ENCODE data around the gene DOCK8.

Gene DOCK8

DNA sequence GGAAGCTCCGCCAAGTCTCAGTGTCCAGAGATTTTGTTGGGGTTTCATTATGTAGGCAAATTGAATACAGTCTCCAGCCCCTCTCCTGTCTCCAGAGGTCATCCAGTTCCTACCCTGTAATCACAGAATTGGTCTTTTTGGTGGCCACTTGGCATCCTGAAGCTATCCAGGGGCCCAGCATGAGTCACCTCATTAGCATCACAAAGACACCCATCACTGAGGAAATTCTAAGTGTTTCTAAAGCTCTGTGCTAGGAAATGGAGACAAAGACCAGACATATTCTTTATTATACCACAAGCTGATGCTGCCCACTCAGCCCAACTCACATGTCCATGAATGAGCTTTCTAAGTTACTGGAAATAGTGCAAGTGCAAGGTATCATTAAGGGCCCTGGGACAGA lies 229.9 kb downstream of the DOCK8 start:
- peaks cover 81% of the 10 kb centered on the region for H3K36me3 Mint-ChIP-seq (ENCODE audit: low read depth)

DNA sequence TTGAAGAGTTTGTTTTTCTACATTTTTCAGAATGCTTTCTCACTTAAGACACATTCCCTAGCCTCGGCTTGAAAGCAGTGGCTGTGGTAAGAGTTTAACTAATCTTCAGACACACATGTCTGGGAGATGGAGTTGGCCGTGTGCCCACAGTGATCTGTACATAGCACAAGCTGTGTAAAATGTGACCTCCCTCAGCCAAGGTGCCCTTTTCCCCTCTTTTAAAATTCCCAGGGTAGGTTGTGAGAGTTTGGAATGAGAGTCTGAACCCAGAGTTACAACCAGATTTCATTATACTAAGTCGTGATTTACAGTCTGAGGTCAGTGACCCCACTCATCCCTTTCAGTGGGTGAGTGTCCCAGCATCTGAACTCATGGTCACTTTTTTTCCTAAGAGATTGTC lies 230.4 kb downstream of the DOCK8 start:
- Mint-ChIP-seq H3K9me3 (no peaks in the 10 kb centered on the region), H3K27me3 (no peaks in the 10 kb centered on the region), H3K36me3 (ENCODE audit: low read depth) (peaks cover 84% of the 10 kb centered on the region), H3K27ac (peak overlapping the region; percentile 14), H3K4me3 (no peak overlapping the region), H3K4me1 (ENCODE audit: low read depth) (peaks cover 22% of the 10 kb centered on the region)

More for the DNA sequence above, 229.9 kb downstream of the DOCK8 start:
- Mint-ChIP-seq H3K4me1 (ENCODE audit: low read depth) (peaks cover 22% of the 10 kb centered on the region), H3K27ac (no peak overlapping the region), H3K4me3 (no peak overlapping the region), H3K9me3 (no peaks in the 10 kb centered on the region), H3K27me3 (no peaks in the 10 kb centered on the region)

DNA sequence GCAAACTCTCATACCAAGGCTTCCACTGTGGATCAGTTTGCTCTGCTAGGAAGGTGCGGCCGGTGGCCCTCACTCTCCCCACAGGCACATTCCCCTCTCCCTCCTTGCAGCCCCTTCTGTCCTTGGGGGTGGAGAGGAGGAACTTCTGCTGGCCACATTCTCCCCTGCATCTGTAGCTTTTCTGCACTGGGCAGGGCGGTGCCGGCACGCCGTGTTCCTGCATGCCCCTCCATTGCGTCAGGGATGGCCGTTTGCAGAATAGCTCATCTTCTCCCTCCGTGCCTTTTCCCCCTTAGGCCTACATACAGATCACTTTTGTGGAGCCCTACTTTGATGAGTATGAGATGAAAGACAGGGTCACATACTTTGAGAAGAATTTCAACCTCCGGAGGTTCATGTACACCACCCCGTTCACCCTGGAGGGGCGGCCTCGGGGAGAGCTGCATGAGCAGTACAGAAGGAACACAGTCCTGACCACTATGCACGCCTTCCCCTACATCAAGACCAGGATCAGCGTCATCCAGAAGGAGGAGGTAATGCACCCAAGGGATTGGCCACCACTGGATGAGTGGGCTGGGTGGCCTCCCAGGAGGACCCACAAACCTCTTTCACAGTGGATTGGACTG lies 231.5 kb downstream of the DOCK8 start:
- no peaks in the 10 kb centered on the region for H3K27me3 Mint-ChIP-seq
- H3K4me1 Mint-ChIP-seq (ENCODE audit: low read depth) = peaks cover 27% of the 10 kb centered on the region
- H3K27ac Mint-ChIP-seq = no peak overlapping the region

DNA sequence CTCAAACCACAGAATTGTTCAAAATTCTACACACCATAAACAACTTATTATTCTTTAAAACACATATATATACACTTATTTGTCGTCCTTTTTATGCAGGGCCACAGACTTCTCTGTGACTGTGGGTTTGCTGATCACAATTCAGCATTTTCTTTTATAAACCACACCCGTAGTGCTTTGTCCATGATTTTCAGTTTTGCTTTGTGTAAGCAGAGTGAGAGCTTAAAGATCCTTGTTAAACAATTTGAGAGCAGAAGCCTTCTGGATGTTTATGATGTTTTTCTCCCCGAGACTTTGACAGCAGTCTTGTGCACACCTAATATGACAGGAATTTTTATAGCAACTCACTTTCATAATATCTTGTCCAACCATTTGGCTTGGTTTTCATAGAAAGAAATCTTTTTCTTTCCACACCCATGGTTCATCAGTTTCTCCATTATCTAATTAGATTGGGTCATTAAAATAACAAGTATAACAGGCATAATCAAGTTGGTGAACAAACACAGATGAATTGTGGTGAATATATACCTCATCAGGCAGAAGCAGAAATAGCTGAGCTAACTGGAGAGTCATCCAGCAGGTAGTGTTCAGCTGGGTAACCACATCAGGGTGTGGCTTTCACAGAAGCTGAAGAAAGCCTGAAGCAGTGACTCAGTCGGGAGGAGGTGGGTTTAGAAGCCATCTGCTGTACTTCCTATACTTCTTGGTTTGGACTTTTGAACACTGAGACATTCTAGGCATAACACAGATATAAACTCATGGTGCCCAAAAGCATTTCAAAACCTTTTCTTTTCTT lies 232.8 kb downstream of the DOCK8 start:
- H3K27me3 Mint-ChIP-seq = no peaks in the 10 kb centered on the region
- H3K4me3 Mint-ChIP-seq = no peak overlapping the region
- H3K36me3 Mint-ChIP-seq (ENCODE audit: low read depth) = peaks cover 75% of the 10 kb centered on the region
- H3K9me3 Mint-ChIP-seq = no peaks in the 10 kb centered on the region
- H3K4me1 Mint-ChIP-seq (ENCODE audit: low read depth) = peaks cover 27% of the 10 kb centered on the region
- peak overlapping the region; percentile 53 for H3K27ac Mint-ChIP-seq

More for the DNA sequence above, 231.5 kb downstream of the DOCK8 start:
- Mint-ChIP-seq H3K4me3 (no peak overlapping the region), H3K9me3 (no peaks in the 10 kb centered on the region), H3K36me3 (ENCODE audit: low read depth) (peaks cover 81% of the 10 kb centered on the region)

DNA sequence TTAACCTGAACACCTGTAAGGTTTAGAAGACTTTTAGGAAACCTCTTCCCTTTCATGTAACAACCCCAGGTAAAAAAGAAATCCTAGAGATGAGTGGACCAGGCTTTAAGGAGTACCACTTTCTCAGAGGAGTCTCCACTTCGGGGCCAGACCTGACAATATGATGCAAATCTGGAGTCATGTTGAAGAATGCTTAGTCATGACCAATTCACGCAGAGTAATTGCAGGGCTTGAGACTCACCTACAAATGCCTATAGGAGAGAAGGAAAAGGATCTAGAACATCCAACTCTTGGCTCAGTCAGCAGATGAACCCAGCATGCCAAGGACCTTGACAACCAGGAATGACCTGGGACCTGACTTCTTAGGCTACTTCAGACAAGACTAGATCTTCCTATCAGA lies 235.4 kb downstream of the DOCK8 start:
- no peaks in the 10 kb centered on the region for H3K9me3 Mint-ChIP-seq
- H3K27ac Mint-ChIP-seq = peak overlapping the region; percentile 41
- H3K4me3 Mint-ChIP-seq = no peak overlapping the region
- H3K4me1 Mint-ChIP-seq (ENCODE audit: low read depth) = peaks cover 22% of the 10 kb centered on the region
- H3K27me3 Mint-ChIP-seq = no peaks in the 10 kb centered on the region
- peaks cover 68% of the 10 kb centered on the region for H3K36me3 Mint-ChIP-seq (ENCODE audit: low read depth)

DNA sequence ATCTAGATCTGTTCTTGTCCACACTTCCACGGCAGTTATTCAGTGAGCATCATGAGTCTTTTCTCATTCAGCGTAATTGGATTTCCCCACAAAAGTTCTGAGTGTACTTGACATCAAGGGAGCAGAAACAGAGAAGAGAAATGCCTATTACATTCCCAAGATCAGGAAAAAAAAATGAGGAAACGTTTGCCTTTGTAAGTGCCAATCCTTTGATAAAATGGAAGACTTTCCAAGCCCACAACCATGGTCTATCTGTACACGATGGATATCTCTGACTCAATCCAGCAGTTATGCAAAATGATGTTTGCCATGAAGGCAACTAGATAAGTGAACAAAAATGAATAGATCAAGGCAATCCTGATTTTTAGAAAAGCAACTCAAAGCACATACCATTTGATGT lies 235.9 kb downstream of the DOCK8 start:
- H3K27me3 Mint-ChIP-seq = no peaks in the 10 kb centered on the region
- H3K27ac Mint-ChIP-seq = peak overlapping the region; percentile 41
- no peak overlapping the region for H3K4me3 Mint-ChIP-seq
- H3K36me3 Mint-ChIP-seq (ENCODE audit: low read depth) = peaks cover 63% of the 10 kb centered on the region
- H3K9me3 Mint-ChIP-seq = no peaks in the 10 kb centered on the region
- peaks cover 22% of the 10 kb centered on the region for H3K4me1 Mint-ChIP-seq (ENCODE audit: low read depth)

DNA sequence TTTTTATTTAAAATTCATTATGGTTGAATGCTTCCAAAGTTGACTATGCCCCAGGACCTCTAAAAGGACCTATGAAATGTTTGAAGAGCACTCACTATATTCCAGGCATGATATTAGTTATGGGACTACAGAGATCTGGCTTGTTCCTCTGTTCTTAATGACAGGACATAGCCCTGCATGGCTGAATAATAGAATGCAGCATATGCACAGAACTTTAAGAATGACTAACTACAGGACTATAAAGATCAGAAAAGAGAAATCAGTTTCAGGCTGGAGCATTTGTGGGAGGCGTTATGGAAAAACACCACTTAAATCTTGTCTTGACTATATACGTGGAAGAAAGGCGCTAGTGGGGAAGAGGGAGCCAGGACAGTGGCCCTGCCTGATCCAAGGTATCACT lies 239.2 kb downstream of the DOCK8 start:
- no peak overlapping the region for H3K27ac Mint-ChIP-seq
- H3K27me3 Mint-ChIP-seq = no peaks in the 10 kb centered on the region
- H3K36me3 Mint-ChIP-seq (ENCODE audit: low read depth) = peaks cover 70% of the 10 kb centered on the region
- H3K9me3 Mint-ChIP-seq = no peaks in the 10 kb centered on the region
- no peak overlapping the region for H3K4me3 Mint-ChIP-seq
- peaks cover 13% of the 10 kb centered on the region for H3K4me1 Mint-ChIP-seq (ENCODE audit: low read depth)

DNA sequence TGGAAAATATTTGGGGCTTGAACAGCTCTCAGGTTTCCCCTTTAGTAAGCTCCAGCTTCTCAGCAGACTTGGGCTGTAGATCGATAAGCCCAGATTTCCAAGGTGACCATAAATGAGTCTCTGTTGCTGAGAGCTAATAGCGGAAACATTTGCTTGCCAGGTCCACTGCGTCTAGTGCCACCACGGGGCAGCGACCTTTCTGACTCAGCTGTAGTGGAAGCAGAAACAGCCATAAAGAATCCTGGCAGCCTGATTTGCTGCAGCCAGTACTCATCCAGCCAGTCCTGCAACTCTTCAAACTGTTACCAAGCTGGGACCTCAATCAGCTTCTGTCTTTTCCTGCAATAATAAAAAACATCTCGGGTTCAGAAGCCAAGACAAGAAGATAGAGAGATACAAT lies 241.7 kb downstream of the DOCK8 start:
- Mint-ChIP-seq H3K27me3 (no peaks in the 10 kb centered on the region), H3K9me3 (no peaks in the 10 kb centered on the region), H3K36me3 (ENCODE audit: low read depth) (peaks cover 63% of the 10 kb centered on the region), H3K4me3 (no peak overlapping the region), H3K4me1 (ENCODE audit: low read depth) (peaks cover 22% of the 10 kb centered on the region), H3K27ac (no peak overlapping the region)

DNA sequence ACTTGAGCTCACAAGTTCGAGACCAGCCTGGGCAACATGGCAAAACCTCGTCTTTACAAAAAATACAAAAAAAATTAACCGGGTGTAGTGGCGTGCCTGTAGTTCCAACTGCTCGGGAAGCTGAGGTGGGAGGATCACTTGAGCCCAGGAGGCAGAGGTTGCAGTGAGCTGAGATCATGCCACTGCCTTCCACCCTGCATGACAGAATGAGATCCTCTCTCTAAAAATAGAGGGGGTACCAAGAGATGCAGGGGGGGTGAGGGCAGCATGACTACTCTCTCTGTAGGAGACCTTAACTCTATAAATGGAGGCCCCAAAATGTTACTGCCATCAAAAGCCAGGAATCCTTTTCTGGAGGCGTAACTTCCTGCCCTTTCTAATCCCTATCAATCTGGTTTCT lies 243.9 kb downstream of the DOCK8 start:
- Mint-ChIP-seq H3K27ac (peak overlapping the region; percentile 55), H3K4me1 (ENCODE audit: low read depth) (peaks cover 25% of the 10 kb centered on the region), H3K27me3 (no peaks in the 10 kb centered on the region), H3K9me3 (no peaks in the 10 kb centered on the region), H3K4me3 (no peak overlapping the region), H3K36me3 (ENCODE audit: low read depth) (peaks cover 66% of the 10 kb centered on the region)

DNA sequence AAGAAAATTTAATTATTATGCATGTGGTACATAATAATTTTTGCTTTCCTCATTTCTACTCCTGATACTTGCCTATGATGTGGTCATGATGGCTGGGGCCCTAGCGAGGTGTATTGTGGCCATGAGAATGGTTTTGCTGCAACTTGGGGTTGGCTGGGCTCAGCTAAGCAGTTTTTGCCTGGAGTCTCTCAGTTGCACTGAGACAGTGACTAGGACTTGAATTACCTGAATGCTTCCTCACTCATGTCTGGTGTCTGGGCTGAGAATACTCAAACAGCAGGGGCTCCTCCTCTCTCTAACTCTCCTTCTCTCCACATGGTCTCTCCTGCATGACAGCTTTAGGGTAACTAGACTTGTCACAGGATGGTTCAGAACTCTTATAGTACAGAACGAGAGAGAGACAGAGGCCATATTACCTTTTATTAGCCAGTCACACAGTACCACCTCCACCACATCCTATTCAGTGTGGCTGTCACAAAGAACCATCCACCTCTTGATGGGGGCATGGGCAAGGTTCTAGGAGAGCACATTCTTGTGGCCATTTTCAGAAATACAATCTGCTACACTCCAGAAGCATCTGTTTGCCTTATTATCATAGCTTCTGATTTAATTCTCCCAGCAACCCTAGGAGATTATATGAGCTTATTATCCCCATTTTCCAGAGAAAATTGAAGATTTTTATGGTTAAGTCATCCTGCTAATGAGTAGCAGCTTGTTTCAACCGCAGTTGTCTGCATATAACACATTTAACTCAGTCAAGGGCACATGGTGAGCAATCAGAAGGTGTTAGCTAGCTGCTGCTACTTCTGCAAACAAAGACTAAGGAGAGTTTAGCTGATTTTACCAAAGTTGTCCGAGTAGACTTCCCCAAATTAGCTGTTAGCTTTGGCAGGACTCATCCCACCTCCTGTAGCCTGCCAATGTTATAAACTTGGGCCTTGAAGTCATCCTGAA lies 245.1 kb downstream of the DOCK8 start:
- H3K4me3 Mint-ChIP-seq = no peak overlapping the region
- H3K27me3 Mint-ChIP-seq = no peaks in the 10 kb centered on the region
- peak overlapping the region; percentile 80 for H3K27ac Mint-ChIP-seq
- H3K4me1 Mint-ChIP-seq (ENCODE audit: low read depth) = peaks cover 25% of the 10 kb centered on the region
- H3K36me3 Mint-ChIP-seq (ENCODE audit: low read depth) = peaks cover 68% of the 10 kb centered on the region
- no peaks in the 10 kb centered on the region for H3K9me3 Mint-ChIP-seq

DNA sequence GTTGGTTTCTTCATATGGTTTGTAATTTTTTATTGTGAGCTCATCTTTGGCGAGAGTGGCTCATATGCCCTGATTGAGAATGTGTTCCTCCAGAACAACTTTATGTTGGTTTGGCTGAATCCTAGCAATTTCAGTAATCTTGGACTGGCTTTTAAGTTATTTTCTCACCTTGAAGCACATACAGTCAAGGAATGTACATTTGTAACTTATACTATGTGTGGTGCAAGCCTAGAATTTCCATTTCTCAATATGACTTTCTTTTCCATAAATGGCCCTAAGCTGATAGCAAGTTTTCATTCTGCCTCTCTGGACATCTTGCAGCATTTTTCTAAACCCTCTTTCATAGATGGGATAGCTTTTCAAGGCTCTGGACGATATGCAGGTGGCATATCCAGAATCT lies 247.5 kb downstream of the DOCK8 start:
- H3K27ac Mint-ChIP-seq = no peak overlapping the region
- H3K27me3 Mint-ChIP-seq = no peaks in the 10 kb centered on the region
- no peaks in the 10 kb centered on the region for H3K9me3 Mint-ChIP-seq
- H3K4me1 Mint-ChIP-seq (ENCODE audit: low read depth) = peaks cover 25% of the 10 kb centered on the region
- H3K36me3 Mint-ChIP-seq (ENCODE audit: low read depth) = peaks cover 71% of the 10 kb centered on the region
- H3K4me3 Mint-ChIP-seq = no peak overlapping the region

DNA sequence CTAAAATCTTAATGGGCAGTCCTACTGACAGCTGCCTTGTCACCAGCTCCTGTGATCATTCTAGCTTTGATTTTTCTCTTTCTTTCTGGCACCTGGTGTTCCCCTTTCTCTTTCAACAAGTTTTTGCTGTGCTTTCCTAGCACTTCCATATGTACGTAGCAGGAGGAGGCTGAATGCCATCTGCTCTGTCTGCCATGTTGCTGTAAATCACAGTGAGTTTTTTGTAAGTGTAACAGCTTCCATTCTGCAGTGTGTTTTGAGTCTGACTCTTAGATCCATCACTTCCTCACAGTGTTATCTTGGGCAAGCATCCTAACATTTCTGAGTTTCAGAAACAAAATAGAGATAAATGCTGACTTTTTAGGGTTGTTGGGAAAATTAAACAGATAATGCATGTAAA lies 247.9 kb downstream of the DOCK8 start:
- Mint-ChIP-seq H3K27ac (peak overlapping the region; percentile 17), H3K27me3 (no peaks in the 10 kb centered on the region), H3K36me3 (ENCODE audit: low read depth) (peaks cover 66% of the 10 kb centered on the region), H3K9me3 (no peaks in the 10 kb centered on the region), H3K4me1 (ENCODE audit: low read depth) (peaks cover 25% of the 10 kb centered on the region), H3K4me3 (no peak overlapping the region)

DNA sequence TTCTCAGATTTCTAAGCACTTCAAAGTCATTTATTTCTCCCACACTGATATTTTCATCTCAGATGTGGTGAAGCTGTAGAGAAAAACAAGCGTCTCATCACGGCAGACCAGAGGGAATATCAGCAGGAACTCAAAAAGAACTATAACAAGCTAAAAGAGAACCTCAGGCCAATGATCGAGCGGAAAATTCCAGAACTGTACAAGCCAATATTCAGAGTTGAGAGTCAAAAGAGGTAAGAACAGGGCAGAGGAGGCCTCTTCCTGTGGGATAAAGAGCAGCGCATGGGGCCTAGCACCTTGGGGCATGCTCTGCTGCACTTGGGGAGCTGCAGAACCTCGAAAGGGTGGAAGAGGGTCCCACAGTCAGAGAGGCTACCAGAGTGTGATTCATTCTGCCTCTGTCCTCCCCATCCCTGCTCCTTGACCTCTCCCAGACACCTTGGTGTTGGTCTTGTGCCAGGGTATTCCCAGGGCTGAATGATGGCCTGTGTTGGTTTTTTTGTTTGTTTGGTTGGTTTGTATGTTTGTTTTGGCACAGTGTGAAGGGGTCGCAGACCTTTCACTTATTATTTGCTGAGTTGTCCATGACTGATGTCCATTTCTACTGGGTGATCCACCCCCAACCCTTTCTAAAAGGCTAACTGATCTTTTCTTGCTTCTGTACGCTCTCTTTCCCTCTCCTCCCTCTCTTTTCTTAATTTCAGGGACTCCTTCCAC lies 248.9 kb downstream of the DOCK8 start:
- Mint-ChIP-seq H3K27ac (no peak overlapping the region), H3K36me3 (ENCODE audit: low read depth) (peaks cover 56% of the 10 kb centered on the region), H3K4me3 (no peak overlapping the region), H3K4me1 (ENCODE audit: low read depth) (peaks cover 24% of the 10 kb centered on the region), H3K27me3 (no peaks in the 10 kb centered on the region), H3K9me3 (no peaks in the 10 kb centered on the region)

DNA sequence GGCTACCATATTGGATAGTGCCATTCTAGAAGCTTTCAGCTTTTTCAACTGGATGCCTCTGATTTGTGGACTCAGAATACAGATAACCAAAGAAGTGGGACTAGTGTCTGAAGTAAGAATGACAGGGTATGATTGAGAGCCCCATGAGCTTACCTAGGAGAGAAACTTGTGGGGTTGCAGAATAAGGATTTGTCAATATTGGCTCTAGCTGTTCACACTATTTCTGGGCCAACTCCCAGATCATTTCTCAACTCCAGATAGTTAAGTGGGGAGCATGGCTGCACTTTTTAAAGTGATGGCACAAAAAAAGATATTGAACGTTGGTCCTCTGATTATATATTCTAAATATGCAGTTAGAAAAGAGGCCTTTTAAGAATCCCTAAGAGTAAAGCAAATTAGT lies 252.1 kb downstream of the DOCK8 start:
- Mint-ChIP-seq H3K36me3 (ENCODE audit: low read depth) (peaks cover 43% of the 10 kb centered on the region), H3K27ac (no peak overlapping the region), H3K27me3 (no peaks in the 10 kb centered on the region), H3K4me1 (ENCODE audit: low read depth) (peaks cover 37% of the 10 kb centered on the region), H3K4me3 (no peak overlapping the region), H3K9me3 (no peaks in the 10 kb centered on the region)
